ENCODE data around the gene MAST4.

MAST4 gene

DNA sequence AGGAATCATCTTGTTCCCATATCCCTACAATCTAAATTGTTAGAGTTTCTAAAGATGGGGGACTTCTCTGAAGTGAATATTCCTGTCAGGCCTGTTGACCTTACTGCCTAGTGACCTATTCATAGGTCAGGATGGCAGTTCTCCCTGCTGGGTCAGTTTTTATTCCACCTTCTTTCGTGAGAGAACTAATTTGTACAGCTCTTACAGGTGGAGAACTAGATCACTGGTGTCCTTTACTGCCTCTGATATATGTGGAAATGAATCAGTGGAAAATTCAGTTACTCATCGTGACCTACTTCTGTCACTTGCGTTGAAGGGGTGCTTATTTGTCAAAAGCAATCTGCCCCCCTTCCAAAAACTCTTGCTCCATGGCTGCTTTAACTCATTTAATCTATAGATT lies 435.5 kb downstream of the MAST4 start:
- H3K4me2 ChIP-seq (ENCODE audit: low read length) = no peak overlapping the region
- H2AFZ ChIP-seq = no peak overlapping the region
- no peak overlapping the region for H3K4me3 ChIP-seq (ENCODE audit: low read depth, low read length)
- TF ChIP-seq, protein P1, sequence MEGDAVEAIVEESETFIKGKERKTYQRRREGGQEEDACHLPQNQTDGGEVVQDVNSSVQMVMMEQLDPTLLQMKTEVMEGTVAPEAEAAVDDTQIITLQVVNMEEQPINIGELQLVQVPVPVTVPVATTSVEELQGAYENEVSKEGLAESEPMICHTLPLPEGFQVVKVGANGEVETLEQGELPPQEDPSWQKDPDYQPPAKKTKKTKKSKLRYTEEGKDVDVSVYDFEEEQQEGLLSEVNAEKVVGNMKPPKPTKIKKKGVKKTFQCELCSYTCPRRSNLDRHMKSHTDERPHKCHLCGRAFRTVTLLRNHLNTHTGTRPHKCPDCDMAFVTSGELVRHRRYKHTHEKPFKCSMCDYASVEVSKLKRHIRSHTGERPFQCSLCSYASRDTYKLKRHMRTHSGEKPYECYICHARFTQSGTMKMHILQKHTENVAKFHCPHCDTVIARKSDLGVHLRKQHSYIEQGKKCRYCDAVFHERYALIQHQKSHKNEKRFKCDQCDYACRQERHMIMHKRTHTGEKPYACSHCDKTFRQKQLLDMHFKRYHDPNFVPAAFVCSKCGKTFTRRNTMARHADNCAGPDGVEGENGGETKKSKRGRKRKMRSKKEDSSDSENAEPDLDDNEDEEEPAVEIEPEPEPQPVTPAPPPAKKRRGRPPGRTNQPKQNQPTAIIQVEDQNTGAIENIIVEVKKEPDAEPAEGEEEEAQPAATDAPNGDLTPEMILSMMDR (IDR thresholded peaks at IDR 0.05) = no peak
- H3K36me3 ChIP-seq (ENCODE audit: control insufficient read depth, insufficient read depth, low read length) = no peaks in the 10 kb centered on the region
- H3K9me3 ChIP-seq (ENCODE audit: control insufficient read depth, low read length) = no peaks in the 10 kb centered on the region
- H3K79me2 ChIP-seq = peaks cover 54% of the 10 kb centered on the region
- peaks cover 50% of the 10 kb centered on the region for H3K4me1 ChIP-seq
- H3K9ac ChIP-seq = no peak overlapping the region
- H3K27me3 ChIP-seq (ENCODE audit: control insufficient read depth, insufficient read depth, low read length) = no peaks in the 10 kb centered on the region
- peak overlapping the region; percentile 5 for H3K27ac ChIP-seq

DNA sequence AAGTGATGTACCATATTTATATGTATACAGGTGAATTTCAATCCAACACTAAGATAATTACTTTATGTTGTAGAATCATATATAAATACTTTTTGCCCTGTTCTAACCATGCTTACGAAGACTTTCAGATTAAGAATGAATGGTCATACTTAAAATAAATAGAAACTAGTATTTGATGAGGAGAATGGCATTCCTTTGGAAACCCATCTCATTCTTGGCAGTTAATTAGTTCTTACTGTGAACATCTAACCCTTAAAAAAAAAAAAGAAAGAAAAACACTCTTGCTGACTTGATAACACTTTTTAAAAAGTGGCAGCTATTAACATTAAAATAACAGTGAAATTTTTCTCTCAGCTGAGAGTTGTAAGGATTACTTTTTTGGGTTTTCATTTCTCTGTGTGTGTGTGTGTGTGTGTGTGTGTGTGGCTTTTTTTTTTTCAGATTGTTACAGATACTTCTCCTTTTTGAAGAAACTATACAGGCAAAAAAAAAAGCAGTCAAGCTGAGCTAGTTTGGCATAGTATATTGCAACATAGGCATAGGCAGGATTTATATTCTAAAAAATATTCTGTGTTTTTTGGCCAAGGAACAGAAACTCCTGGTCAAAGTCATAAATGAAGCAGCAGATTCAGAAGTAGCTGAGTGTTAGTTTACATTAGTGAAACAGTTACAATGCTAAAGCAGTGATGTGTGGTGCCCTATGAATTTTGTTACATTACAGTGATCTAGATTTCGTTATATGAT lies 436.9 kb downstream of the MAST4 start:
- H3K4me3 ChIP-seq (ENCODE audit: low read depth, low read length) = no peak overlapping the region
- H3K36me3 ChIP-seq (ENCODE audit: control insufficient read depth, insufficient read depth, low read length) = no peaks in the 10 kb centered on the region
- H3K9ac ChIP-seq = no peak overlapping the region
- peaks cover 49% of the 10 kb centered on the region for H3K79me2 ChIP-seq
- H3K4me1 ChIP-seq = peaks cover 50% of the 10 kb centered on the region
- no peaks in the 10 kb centered on the region for H3K27me3 ChIP-seq (ENCODE audit: control insufficient read depth, insufficient read depth, low read length)
- TF ChIP-seq, protein P1 (IDR thresholded peaks at IDR 0.05) = no peak
- H3K4me2 ChIP-seq (ENCODE audit: low read length) = no peak overlapping the region
- H2AFZ ChIP-seq = no peak overlapping the region
- H3K27ac ChIP-seq = peak overlapping the region; percentile 52
- H3K9me3 ChIP-seq (ENCODE audit: control insufficient read depth, low read length) = no peaks in the 10 kb centered on the region

DNA sequence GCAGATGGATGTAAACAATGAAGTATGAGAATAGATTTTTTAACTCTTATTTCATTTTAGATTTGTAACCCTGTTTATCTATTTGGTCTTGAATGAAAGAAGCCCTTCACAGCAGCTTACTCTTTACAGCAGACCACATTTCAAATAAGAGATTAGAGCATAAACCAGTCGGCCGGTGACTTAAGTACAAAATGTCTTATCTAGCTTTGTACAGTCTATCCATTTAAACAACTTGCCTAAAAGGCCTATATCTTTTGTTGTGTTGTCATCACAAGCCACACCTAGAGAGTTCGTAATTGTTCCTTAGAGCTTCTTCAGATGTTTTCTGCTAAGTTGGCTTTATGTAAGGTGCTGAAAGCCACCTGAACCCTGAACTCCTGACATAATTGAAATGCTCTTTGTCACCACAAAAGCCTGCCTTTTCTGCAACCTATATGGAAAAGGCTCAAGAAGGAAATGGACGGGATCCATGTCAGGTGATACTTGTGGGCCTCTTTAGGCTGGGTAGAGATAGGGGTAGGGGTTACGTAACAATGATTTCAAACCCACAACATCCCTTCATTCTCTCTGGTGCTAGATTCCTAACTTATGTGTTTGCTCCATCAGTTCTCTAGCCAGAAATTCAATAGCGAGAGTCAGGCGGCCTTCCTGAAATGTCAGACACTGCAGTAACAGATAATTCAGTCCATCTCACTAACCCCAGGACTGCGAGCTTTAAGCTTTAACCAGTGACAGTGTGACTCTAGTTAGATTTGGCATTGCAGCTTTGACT lies 437.9 kb downstream of the MAST4 start:
- Histone ChIP-seq H3K36me3 (ENCODE audit: control insufficient read depth, insufficient read depth, low read length) (no peaks in the 10 kb centered on the region), H3K27me3 (ENCODE audit: control insufficient read depth, insufficient read depth, low read length) (no peaks in the 10 kb centered on the region), H3K9ac (no peak overlapping the region), H3K4me2 (ENCODE audit: low read length) (no peak overlapping the region), H3K4me1 (peaks cover 50% of the 10 kb centered on the region), H2AFZ (peak overlapping the region; percentile 14), H3K79me2 (peaks cover 45% of the 10 kb centered on the region), H3K27ac (peak overlapping the region; percentile 52), H3K4me3 (ENCODE audit: low read depth, low read length) (no peak overlapping the region), H3K9me3 (ENCODE audit: control insufficient read depth, low read length) (no peaks in the 10 kb centered on the region)
- TF ChIP-seq, protein P1 (IDR thresholded peaks at IDR 0.05) = no peak

DNA sequence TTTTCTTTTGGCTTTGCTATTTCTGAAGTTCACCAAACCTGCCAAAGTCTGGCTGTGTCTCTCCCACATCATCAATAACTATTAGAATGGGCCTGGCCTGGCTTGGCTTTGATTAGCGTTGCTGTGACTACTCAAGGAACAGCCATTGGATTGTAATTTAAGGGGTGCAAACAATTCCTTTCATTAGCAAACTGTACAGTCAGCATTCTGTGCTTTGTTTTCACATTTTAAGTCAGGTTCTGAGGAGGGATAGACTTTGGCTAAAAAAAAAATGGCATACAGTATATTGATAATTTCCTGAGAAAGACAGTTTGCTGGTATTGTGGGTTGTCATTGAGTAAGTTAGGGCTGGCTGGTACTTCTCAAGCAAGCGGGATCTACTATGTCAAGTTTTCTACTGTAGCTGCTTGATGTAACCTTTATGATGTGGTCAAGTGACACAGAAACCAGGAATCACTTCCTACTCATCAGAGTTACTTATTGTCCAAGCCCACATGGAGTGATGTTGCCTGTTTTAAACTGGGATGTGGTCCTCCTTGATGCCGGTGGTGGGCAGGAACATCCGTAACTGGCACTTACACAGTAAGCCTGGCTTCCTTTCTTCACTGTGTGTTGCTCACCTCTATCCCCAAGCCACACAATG lies 439.0 kb downstream of the MAST4 start:
- H3K4me3 ChIP-seq (ENCODE audit: low read depth, low read length) = no peak overlapping the region
- H3K4me2 ChIP-seq (ENCODE audit: low read length) = no peak overlapping the region
- no peak overlapping the region for H3K9ac ChIP-seq
- TF ChIP-seq, protein P1 (IDR thresholded peaks at IDR 0.05) = no peak
- no peak overlapping the region for H2AFZ ChIP-seq
- peaks cover 49% of the 10 kb centered on the region for H3K79me2 ChIP-seq
- no peaks in the 10 kb centered on the region for H3K36me3 ChIP-seq (ENCODE audit: control insufficient read depth, insufficient read depth, low read length)
- H3K9me3 ChIP-seq (ENCODE audit: control insufficient read depth, low read length) = no peaks in the 10 kb centered on the region
- H3K27ac ChIP-seq = no peak overlapping the region
- no peaks in the 10 kb centered on the region for H3K27me3 ChIP-seq (ENCODE audit: control insufficient read depth, insufficient read depth, low read length)
- peaks cover 44% of the 10 kb centered on the region for H3K4me1 ChIP-seq
